NCI-H2029 (cell line): ENCODE results near the gene SLFNL1.

Experiments
- DNase-seq: peaks from one replicate; lab custom pipeline; 2025; lab: John Stamatoyannopoulos, UW

Gene SLFNL1

DNA sequence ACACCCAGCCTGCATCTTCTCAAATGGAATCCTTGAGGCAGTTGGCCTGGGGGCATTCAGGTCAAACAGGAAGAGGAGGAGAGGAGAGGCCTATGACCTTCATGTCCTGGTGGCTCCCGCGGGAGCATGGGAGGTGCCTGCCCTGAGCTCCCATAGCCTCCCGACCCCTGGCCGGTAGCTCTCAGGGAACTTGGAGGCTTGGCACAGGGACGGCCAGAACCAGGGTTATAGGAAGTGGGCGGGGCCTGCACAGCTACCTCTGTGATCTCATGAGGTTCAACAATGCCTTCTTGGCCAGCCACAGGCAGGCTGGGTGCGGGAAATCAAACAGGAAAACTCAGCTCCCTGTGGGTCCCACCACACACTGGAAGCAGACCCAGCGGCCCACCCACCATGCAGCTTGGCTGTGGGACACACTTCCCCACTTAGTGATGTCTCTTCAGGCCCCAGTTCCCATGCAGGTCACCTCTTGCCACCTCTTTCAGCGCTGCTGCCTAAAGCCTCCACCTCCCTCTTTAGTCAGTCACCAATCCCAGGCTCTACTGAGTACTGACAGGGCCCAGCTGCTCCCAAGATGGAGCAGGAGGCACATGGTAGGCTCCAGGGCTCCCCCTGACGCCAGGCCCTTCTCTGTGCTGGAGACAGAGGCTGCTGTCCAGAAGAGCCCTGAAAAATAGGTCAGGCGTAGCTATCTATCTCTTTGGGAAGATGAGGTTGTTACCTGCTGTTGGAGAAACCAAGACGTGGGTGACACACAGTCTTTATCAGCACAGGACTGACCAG lies at the start of gene SLFNL1:
Gene SLFNL1, minus strand, starts transcription at position 200 of the 783 bp plus-strand sequence. CDS start 1,065 bp downstream, outside the sequence.
- DNase-seq: peak; percentile 99

- no peak for DNase-seq
Observed at GRCh38 chr1:41056907-41057306, 35.4 kb upstream of the SLFNL1 start.

DNA sequence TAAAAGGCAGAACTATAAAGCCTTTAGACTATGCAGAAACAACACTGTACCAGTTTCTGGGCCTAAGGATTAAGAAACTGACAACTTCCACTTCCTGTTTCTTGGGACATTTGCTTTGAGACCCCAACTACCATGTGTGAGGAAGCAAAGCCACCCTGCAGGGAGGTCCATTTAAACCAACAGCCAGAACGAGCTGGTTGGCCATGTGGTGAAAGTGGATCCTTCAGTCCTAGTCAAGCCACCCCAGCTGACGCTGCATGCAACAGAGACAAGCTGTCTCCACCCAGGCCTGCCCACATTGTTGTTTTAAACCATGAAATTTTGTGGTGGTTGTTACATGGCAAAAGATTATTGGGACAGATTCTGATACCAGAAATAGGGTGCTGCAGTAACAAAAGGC lies 31.8 kb upstream of the SLFNL1 start:
- no peak for DNase-seq

- DNase-seq: no peak
Observed at GRCh38 chr1:41051022-41051421, 29.5 kb upstream of the SLFNL1 start.

GRCh38 chr1:41048540-41048939 lies 27.0 kb upstream of the SLFNL1 start:
- DNase-seq: no peak

DNA sequence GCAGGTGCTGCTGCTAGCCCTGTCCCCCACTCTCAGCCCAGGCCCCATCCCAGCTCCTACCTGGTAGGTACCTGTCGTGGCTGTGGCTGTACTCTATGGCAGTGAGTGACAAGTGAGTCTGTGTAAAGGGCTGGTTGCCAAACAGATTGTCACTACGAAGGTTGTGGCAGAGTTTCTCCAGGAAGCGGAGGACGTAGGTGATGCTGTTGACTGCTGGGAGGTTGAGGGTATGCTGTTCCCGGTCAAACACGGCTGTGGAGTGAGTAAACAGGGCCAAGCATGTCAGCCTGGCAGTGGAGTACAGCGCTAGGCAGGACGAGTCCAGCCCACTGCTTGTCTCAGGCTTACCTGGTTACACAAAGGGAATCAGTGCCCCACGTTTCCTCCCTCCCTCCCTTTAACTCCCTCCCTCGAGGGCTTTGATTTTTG lies 24.8 kb upstream of the SLFNL1 start:
- peak; percentile 99 for DNase-seq

DNA sequence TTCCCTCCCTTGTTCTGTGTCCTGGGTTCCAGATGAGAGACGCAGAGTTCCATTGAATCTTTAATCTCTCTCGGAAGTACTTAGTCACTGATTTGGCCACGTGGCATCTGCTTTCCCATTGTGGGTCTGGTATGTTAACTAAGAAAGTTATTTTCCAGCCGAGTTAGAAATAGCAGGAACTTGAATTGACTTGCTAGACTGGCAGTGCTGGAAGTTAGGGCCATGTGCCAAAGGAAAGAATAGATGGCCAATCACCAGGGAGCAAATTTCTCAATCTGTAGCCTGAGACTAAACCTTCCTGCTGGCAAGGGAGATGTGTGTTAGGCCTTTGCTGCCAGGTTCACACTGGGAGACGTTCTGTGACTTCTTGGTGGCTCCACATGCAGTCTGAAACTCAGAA lies 24.2 kb upstream of the SLFNL1 start:
- peak; percentile 68 for DNase-seq

DNA sequence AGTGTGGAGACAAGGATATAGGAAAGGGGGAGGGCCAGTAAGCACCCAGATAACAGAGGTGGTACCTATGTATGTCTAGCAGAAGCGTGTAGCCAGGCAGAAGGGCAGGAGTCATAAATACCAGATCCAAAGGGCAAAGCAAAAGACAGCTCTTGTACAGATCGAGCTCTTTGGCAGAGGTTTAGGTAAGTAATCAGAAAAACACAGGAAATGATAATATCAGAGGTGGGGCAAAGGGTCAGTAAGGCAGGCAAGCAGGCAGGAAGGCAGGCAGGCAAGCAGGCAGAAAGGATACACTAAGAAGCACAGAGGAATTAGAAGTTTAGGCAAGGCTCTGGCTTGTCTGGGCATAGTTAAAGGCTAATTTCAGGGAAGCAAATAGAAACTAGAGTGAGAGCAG lies 22.7 kb upstream of the SLFNL1 start:
- no peak for DNase-seq

- no peak for DNase-seq
Observed at GRCh38 chr1:41041614-41042270, 20.2 kb upstream of the SLFNL1 start.

- no peak for DNase-seq
Observed at GRCh38 chr1:41038110-41038509, 16.6 kb upstream of the SLFNL1 start.

DNA sequence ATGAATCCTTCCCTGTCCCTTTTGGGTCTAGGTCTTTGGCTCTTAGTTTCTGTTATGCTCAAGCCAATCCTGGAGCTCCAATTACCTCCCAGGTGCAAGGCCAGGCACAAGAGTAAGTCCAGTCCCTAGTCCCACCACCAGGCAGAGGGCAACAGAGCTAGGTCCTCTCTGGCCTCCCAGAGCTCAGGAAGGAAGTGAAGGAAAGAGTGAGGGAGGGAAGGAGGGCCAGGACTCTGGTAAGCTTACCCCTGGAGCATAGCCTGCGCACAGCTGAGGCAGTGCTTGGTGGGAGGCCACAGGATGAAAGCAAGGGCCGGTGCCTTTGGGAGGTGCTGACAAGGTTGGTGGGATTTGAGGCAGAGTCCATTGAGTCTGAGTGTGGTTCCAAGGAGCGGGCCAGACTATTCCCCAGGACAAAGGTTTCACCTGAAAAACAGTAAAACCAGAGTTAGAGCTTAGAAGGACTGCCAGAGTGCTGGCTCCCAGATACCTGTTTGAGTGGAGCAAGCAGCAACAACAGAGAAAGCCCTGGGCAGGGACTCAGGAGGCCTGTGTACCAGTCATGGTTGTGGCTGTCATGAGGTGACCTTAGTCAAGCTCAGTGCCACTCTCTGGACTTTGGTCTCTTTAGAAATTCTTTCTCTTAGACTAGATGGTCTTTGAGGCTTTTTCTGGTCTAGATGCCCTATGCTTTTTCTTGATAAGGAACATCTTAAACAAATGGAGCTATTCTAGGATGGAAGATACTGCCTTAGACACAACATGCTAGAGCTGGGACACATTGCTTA lies 15.8 kb upstream of the SLFNL1 start:
- DNase-seq: no peak

DNA sequence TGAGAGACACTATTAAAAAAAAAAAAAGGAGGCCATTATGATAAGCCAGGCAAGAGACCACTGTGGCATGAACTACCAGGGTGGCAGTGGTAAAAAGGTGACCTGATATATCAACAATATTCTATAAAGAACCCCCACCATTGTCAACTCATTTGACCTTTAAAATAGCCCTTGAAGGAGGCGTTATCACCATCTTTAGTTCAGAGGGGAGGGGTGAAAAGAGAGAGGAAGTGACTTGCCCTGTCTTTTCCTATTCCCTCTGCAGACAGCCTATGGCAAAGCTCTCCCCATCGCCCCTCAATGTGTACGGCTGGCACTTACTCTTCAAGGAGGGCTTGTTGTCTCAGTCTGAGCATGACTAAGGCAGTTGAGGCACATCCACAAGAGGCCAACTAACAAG lies 11.7 kb upstream of the SLFNL1 start:
- no peak for DNase-seq

DNA sequence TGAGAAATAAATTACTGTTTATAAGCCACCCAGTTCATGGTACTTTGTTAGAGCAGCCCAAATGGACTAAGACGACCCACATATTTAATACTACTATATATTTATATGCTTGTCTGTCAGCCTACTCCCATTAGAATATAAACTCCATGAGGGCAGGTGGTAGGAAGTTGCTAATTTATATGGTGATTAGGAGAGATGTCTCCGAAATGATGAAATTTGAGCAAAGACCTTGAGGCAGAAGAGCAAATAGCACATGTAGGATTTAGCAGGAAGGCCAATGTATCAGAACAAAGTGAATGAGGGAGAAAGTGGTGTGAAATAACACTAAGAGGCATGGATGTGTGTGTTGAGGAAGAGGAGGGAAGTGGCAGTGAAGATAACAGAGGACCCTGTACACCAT lies 10.6 kb upstream of the SLFNL1 start:
- no peak for DNase-seq

DNA sequence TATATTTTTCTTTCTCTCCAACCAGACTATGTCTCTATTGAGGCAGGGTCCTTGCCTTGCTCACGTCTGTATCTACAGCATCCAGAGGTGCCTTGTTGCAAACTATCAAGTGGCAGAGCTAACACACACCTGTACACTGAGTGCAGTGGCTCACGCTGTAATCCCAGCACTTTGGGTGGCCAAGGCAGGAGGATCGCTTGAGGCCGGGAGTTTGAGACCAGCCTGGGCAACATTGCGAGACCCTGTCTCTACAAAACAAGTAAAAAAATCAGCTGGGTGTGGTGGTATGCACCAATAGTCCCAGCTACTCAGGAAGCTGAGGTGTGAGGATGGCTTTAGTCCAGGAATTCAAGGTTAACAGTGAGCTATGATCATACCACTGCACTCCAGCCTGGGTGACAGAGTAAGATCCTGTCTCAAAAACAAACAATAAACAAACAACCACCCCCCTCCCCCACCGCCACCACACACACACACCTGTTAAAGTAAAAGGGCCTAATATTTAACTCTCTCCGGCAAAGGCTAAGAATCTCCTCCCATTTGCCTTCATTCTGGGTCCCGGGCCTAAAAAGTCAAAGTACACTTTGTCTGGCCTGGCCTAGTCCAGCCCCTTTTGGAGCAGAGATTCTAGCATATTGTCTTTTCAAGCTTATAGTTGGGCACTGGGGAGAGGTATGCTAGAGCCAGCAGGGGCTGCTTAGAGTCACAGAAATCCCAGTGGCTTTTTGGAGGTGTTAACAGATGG lies 9.5 kb upstream of the SLFNL1 start:
- DNase-seq: no peak

DNA sequence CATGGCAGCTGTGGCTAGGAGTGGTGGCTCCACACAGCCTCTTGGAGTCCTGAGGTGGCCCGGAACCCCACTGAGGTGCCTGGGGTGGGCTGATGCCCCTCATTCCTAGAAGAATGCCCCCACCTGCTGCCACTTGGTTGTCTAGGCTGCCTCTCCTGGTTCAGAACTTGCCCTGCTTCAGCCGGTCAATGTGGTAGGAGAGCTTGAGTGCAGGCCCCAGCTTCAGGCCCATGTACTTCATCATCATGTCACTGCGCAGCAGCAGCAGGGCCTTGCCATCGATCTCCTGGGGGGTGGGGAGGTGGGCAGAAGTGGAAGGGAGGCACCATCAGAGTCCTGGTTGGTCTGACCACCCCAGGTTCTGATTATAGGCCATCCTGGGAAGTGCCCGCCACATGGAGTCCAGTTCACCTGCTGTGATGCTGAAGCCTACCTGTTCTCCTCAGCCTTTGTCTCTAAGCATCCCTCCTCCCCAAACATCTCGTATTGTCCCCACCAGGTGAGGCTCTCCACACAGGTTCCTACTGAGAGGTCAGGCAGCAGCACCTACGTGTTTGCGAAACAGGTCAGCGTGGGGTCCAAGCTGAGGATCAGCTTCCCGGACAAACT lies 6.6 kb upstream of the SLFNL1 start:
- no peak for DNase-seq

DNA sequence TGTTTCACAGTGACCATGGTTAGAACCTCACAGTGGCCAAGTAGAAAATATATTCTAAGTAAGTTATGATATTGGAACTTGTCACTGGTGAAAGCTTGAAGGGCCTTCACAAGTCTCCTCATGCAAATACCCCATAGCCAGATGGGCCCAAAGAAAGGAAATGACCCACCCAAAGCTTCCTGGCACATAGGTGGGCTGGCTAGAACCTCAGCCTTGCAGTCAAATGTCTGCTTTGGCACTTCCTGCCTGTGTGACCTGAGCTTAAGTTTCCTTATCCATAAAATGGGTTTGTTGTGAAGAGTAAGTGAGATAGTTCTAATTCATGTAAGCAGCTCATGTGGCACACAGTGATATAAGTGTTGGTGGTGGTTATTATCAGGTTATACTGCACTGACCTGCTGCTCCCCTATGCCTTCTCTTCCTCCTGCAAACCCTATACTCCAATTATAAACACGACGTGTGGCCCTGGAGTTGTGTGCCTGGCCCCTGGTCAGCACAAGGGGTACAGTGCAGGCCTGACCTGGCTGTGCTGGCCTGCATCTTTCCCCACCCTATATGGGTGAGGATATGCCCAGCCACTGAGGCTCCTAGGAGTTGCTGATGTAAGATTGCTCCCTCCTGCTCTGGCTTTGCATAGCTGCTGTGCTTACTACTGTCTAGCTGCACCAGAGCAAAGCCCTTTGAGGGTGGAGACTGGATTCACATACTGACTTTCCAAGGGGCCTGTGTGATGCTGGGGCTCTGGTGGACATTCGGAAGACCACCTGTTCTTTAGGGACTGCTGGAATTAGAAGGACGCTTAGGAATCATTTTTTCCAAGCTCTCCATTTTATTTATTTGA lies 4.7 kb upstream of the SLFNL1 start:
- no peak for DNase-seq

DNA sequence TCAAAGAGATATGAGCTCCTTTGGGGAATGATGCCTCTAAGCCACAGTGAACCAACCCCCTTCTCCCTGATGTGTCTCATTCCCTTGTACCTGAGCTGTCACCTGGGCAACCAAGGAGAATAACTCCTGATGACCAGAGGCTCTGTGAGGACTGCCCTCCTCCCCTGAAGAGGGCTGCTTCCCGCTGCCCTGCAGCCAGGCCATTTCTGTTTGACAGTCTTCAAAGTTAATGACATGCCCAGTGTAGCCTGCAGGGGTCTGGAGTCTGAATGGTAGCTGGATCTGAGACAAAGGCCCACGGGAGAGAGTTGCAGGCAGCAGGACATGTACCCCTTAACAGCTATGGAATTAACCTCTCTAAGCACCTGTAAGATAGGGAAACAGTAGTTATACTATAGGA lies 3.4 kb upstream of the SLFNL1 start:
- no peak for DNase-seq

DNA sequence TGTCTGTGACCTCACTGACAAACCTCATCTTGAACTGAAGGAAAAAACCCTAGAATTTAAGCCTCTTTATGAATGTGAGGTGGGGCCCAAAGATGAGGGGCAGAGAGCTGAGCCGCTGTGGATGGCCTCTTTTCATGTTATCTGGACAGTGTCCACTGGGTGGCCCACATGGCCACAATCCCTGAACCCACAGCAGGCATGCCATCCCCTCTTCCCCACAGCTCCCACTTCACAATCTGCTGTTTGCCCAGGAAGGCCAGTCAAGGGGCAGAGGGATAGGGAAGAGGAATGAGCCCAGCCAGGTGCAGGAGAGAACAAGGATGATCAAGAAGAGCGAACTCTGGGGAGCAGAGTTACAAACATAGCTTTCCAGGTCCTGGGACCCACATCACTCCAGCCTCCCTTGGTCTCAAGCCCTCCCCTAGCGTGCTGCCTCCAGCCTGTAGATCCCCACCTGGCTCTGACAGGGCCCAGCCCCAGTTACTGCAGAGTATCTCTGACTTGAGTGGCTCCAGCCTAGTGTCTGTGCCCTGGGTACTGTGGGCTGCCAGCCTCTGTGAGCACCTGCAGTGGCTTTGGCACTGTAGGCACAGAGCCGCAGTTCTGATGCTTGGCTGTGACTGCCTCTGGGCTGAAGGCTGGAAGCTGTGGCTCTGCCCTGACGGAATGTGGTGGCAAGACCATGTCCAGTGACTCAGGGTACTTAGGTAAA lies 1.9 kb upstream of the SLFNL1 start:
- DNase-seq: peak; percentile 82

DNA sequence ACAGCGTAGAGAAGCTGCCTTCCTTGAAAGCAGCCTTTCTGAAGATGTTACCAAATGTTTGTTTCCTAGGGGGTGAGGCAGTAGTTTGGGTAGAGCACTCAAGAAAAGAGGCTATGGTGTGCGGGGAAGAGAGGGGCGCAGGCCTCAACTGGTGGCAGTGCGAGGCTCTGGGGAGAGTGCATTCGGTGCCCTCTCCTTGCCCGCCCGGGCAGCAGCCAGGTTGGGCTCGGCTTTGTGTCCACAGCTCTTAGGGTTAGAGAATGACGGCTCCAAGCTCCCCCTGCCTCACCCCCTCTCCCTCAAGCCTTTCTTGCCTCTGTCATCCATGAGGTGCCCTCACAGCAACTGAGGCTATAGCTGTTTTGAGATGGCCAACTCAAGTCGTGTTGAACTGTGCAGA lies 899 bp upstream of the SLFNL1 start:
- DNase-seq: no peak

DNA sequence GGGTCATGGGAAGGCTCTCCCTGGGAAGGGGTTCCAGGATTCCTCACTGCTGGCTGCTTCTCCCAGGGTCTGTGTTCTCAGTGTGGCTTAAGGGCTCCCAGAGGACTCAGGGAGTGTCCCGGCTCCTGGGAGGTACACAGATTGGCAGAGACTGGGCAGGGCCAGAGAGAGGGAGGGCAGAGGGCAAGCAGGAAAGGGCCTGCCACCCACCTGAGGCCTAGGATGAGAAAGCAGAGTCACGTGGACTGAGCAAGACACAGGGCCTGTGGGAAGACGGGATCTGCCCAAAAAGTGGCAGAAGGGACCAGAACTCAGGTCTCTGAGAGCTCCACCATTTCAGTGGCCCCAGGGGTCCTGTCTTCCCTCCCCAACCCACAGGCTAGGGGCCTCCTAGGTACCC lies 871 bp downstream of the SLFNL1 start:
- DNase-seq: no peak
